GM18502 (cell line): ENCODE results near the gene ALDH6A1.

ENCODE experiments used
- ATAC-seq: cut with Tn5 transposase; IDR thresholded peaks from one replicate; pipeline ENCODE4 v1.9.1; 2021; ENCODE audit warnings: mild to moderate bottlenecking; ENCODE audit not compliant: unreplicated experiment, poor library complexity

The ALDH6A1 gene

GRCh38 chr14:74062809-74063150, 21.5 kb downstream of the ALDH6A1 start:
- ATAC-seq = no peak

- no peak for ATAC-seq
These were observed 34.3 kb downstream of the ALDH6A1 start for GRCh38 chr14:74049876-74050495.

DNA sequence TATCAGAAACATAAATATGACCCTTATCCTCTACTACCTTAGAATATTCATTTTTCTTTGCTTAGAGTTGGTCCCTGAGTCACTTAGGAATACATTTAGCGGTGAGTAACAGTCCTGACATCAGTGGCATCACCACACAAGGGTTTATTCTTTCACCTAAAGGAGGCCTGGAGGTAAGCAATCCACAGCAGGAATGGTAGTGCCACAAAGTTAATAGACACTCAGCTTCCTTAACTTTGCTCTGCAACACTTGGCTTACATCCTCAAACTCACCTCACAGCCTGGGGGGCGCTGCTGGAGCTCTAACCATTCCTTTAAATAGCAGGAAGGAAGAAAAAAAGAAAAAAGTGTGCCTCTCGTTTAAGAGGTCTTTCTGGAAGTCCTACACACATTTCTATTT, 36.0 kb downstream of the ALDH6A1 start:
- ATAC-seq = no peak

GRCh38 chr14:74045522-74045921, 38.7 kb downstream of the ALDH6A1 start:
- no peak for ATAC-seq

GRCh38 chr14:74042296-74042695, 42.0 kb downstream of the ALDH6A1 start:
- no peak for ATAC-seq

GRCh38 chr14:74038020-74038859, 46.0 kb downstream of the ALDH6A1 start:
- ATAC-seq = no peak

DNA sequence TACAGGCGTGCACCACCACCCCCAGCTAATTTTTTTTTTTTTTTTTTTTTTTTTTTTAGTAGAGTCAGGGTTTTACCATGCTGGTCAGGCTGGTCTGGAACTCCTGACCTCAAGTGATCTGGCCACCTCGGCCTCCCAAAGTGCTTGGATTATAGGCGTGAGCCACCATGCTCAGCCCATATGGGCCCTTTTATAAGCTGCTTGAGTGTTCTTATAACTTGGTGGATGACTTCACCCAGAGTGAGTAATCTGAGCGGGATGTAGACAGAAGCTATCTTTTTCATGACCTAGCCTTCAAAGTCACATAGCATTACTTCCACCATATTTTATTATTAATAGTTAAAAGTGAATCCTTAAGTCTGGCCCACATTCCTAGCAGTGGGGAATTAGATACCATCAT, 48.7 kb downstream of the ALDH6A1 start:
- ATAC-seq = no peak

DNA sequence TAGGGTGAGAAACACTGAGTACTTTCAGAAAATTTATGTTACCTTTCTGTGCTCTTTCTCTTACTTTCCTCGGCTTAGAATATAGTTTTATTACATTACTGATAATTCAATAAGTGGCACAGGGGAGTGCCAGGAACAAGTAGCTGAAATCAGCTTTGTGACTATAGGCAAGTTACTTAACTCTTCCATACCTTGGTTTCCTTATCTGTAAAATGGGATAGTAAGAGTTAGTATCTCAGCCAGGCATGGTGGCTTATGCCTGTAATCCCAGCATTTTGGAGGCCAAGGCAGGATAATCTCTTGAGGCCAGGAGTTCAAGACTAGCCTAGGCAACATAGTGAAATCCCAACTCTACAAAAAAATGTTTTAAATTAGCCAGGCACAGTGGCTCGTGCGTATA, 49.7 kb downstream of the ALDH6A1 start:
- no peak for ATAC-seq

- no peak for ATAC-seq
These were observed 55.1 kb downstream of the ALDH6A1 start for GRCh38 chr14:74029136-74029535.

DNA sequence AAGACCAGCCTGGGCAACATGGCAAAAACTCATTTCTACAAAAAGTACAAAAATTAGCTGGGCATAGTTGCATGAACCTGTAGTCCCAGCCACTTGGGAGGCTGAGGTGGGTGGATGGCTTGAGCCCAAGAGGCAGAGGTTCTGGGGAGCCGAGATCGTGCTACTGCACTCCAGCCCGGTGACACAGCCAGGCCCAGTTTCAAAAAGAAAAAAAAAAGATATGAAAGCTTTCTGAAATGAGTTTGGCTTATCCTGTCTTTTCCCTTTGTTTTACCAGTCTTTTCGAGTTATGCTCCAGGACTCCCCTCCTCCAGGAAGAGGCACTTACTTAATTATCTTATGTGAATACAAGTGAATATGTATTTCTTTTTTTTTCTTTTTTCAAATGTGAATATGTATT, 61.9 kb downstream of the ALDH6A1 start:
- ATAC-seq = no peak

GRCh38 chr14:74019408-74020137, 64.7 kb downstream of the ALDH6A1 start:
- peak; percentile 11 for ATAC-seq

GRCh38 chr14:74018586-74019407, 65.5 kb downstream of the ALDH6A1 start, which contains the start of the genes BBOF1 and ENTPD5:
BBOF1 (plus strand) TSS chr14:74019349; CDS start chr14:74019479, 130 bp downstream.
ENTPD5 (minus strand) TSS chr14:74019288; CDS start chr14:73988102, 31,186 bp downstream.
- ATAC-seq = peak; percentile 94

DNA sequence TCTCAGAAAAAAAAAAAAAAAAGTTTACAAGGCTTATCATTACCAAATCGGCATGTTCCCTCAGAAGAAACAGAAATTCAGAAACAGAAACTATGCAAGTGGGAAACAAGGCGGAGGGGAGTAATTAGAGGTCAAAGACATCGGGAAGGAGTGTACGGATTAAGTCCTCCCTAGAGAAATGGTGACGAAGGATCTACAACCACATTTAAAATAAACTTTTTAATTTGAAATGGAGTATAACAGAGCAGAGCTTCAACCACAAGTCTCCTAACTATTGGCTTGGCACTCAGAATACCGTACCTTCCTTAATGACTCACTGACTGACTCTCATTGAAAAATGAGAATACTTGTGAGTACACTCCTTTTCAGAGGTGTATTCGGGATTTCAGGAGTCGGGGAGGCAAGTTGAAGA, 66.1 kb downstream of the ALDH6A1 start:
- peak; percentile 11 for ATAC-seq

GRCh38 chr14:74015963-74016362, 68.3 kb downstream of the ALDH6A1 start:
- ATAC-seq = no peak

DNA sequence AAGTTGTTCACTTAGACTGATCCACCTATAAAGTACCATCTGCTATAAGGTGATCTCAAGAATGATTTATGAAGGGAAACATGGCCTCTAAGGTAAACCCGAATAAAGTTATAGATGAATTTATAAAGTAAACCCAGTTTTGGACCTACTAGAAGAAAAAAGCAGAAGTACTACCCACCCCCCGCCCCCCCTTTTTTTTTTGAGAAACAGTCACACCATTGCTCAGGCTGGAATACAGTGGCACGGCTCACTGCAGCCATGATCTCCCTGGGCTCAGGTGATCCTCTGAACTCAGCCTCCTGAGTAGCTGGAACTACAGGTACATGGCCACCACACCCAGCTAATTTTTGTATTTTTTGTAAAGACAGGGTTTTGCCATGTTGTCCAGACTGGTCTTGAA, 69.1 kb downstream of the ALDH6A1 start:
- ATAC-seq = no peak

GRCh38 chr14:74014299-74014698, 70.0 kb downstream of the ALDH6A1 start:
- no peak for ATAC-seq

DNA sequence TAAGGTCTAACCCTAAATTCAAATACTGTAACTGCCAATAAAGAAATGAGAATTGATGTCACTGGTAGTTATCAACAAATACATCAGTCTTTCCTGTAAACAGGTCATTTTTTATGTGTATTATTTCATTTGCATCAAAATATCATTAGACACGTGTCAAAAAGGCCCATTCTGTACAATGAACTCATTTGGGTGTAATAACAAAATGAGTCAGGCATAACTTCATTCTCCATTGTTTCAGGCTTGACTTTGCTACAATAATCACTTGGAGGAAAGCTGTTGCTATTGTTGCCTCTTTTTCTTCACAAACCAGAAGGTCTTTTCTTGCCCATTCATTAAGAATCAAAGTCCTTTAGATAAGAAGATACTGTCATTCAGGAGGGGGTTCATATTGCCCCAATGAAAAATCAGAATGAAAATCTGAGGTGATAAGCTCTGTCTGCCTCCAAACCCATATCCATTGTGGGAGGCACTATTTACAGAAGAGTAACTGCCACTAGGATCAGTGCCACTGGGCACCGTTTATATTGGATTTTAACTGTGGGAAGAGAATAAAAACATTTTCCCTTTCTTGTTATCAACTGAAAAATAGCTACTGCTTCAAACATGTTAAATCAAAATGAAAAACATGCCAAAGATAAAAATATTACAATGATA, 75.3 kb downstream of the ALDH6A1 start:
- ATAC-seq = no peak
